Measurements from ENCODE around the gene TBX10.
"Not testable (repeated sequence)": the region's sequence is repeated elsewhere in the genome, so short reads cannot be mapped to it uniquely, and the experiment has no call there.

The TBX10 gene

GRCh38 chr11:67644472-67645418 lies 5.2 kb upstream of the TBX10 start:
- no peak for DNase-seq

- DNase-seq, result peak; percentile 48
Observed at GRCh38 chr11:67644042-67644441, 4.5 kb upstream of the TBX10 start.

- DNase-seq, result no peak
Observed at GRCh38 chr11:67642173-67643120, 2.9 kb upstream of the TBX10 start.

- DNase-seq, result no peak
Observed at GRCh38 chr11:67641338-67642172, 2.0 kb upstream of the TBX10 start.

- DNase-seq, result no peak
Observed at GRCh38 chr11:67640758-67641337, 1.3 kb upstream of the TBX10 start.

- DNase-seq, result peak; percentile 83
Observed at GRCh38 chr11:67640021-67640757, 626 bp upstream of the TBX10 start.

- DNase-seq, result no peak
Observed at GRCh38 chr11:67638535-67639437, 777 bp downstream of the TBX10 start.

GRCh38 chr11:67637441-67637840 lies 2.1 kb downstream of the TBX10 start:
- DNase-seq, result not testable (repeated sequence)

GRCh38 chr11:67636962-67637361 lies 2.6 kb downstream of the TBX10 start:
- no peak for DNase-seq

- no peak for DNase-seq
Observed at GRCh38 chr11:67635231-67635521, 4.4 kb downstream of the TBX10 start.

GRCh38 chr11:67634366-67635230 lies 5.0 kb downstream of the TBX10 start:
- DNase-seq, result peak; percentile 72

GRCh38 chr11:67633758-67634365 lies 5.7 kb downstream of the TBX10 start:
- no peak for DNase-seq

- DNase-seq, result no peak
Observed at GRCh38 chr11:67632982-67633755, 6.4 kb downstream of the TBX10 start.

- peak; percentile 94 for DNase-seq
Observed at GRCh38 chr11:67632175-67632981, 7.2 kb downstream of the TBX10 start.

- DNase-seq, result no peak
Observed at GRCh38 chr11:67631853-67632174, 7.7 kb downstream of the TBX10 start.

GRCh38 chr11:67631411-67631810 lies 8.2 kb downstream of the TBX10 start:
- DNase-seq, result no peak

- no peak for DNase-seq
Observed at GRCh38 chr11:67630943-67631331, 8.6 kb downstream of the TBX10 start.
